ENCODE data around the gene KDM2B.

DNA sequence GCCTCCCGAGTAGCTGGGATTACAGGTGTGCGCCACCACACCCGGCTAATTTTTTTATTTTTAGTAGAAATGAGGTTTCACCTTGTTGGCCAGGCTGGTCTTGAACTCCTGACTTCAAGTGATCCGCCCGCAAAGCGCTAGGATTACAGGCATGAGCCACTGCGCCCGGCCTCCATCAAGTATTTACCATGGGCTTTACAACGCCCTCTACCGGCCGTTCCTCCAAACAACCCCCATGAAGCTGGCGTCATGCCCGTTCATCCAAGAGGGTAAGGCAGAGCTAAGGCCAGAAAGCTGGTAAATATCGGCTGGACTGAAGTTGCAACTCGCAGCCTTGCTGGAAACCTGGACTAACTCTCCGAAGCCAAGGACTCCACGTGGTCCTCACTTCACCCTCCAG is 139.3 kb downstream of the KDM2B start:
- TF ChIP-seq, protein P1, sequence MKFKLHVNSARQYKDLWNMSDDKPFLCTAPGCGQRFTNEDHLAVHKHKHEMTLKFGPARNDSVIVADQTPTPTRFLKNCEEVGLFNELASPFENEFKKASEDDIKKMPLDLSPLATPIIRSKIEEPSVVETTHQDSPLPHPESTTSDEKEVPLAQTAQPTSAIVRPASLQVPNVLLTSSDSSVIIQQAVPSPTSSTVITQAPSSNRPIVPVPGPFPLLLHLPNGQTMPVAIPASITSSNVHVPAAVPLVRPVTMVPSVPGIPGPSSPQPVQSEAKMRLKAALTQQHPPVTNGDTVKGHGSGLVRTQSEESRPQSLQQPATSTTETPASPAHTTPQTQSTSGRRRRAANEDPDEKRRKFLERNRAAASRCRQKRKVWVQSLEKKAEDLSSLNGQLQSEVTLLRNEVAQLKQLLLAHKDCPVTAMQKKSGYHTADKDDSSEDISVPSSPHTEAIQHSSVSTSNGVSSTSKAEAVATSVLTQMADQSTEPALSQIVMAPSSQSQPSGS (IDR thresholded peaks at IDR 0.05; ENCODE audit: low read length): no peak
- TF ChIP-seq, protein P2, sequence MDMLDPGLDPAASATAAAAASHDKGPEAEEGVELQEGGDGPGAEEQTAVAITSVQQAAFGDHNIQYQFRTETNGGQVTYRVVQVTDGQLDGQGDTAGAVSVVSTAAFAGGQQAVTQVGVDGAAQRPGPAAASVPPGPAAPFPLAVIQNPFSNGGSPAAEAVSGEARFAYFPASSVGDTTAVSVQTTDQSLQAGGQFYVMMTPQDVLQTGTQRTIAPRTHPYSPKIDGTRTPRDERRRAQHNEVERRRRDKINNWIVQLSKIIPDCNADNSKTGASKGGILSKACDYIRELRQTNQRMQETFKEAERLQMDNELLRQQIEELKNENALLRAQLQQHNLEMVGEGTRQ (IDR thresholded peaks at IDR 0.05; ENCODE audit: low read length): no peak
- TF ChIP-seq YY1 (IDR thresholded peaks at IDR 0.05; ENCODE audit: low read depth, low read length) (no peak), RAD21 (IDR thresholded peaks at IDR 0.05 in 1 of 2, conservative IDR thresholded peaks at IDR 0.05 in 1 of 2; ENCODE audit: low read depth in 2 of 2, low read length in 2 of 2) (no peak), HDAC2 (IDR thresholded peaks at IDR 0.05; ENCODE audit: borderline replicate concordance in 1 of 2, low read depth in 2 of 2, low read length in 2 of 2) (no peak)
